HepG2 (cell line): Measurements from ENCODE around the gene MID2.

Source experiments
- ATM ChIP-seq: fragments of 450-650 bp; IDR thresholded peaks from 2 replicates; pipeline ENCODE4 v1.7.1; 2017; ENCODE audit warnings: mild to moderate bottlenecking, borderline replicate concordance
- NFIC ChIP-seq: IDR thresholded peaks from 2 replicates; pipeline ENCODE4 v1.6.1; 2012; ENCODE audit warnings: mild to moderate bottlenecking, low read length, inconsistent platforms
- TP53 ChIP-seq: sonication (generic); formaldehyde crosslinking; conservative IDR thresholded peaks from 2 replicates; pipeline ENCODE4 v1.4.0; 2020; ENCODE audit warnings: missing genetic modification reagents
- ZNF639 ChIP-seq: conservative IDR thresholded peaks from 2 replicates; pipeline ENCODE4 v1.6.1; 2018; ENCODE audit warnings: missing genetic modification reagents
- TF ChIP-seq, protein P1 (sequence below): IDR thresholded peaks from 2 replicates; pipeline ENCODE4 v1.6.1; 2016; ENCODE audit warnings: missing compliant biosample characterization, missing genetic modification reagents, borderline replicate concordance

GRCh38 chrX:107836958-107837357 lies 11.3 kb downstream of the MID2 start:
- TF ChIP-seq TP53 (CRISPR knock-in tag) (no peak), ZNF639 (CRISPR knock-in tag) (no peak), ATM (no peak), NFIC (no peak)
- TF ChIP-seq, protein P1, sequence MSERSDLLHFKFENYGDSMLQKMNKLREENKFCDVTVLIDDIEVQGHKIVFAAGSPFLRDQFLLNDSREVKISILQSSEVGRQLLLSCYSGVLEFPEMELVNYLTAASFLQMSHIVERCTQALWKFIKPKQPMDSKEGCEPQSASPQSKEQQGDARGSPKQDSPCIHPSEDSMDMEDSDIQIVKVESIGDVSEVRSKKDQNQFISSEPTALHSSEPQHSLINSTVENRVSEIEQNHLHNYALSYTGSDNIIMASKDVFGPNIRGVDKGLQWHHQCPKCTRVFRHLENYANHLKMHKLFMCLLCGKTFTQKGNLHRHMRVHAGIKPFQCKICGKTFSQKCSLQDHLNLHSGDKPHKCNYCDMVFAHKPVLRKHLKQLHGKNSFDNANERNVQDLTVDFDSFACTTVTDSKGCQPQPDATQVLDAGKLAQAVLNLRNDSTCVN (CRISPR knock-in tag): no peak
